Measurements from ENCODE around the gene KCNIP4.

DNA sequence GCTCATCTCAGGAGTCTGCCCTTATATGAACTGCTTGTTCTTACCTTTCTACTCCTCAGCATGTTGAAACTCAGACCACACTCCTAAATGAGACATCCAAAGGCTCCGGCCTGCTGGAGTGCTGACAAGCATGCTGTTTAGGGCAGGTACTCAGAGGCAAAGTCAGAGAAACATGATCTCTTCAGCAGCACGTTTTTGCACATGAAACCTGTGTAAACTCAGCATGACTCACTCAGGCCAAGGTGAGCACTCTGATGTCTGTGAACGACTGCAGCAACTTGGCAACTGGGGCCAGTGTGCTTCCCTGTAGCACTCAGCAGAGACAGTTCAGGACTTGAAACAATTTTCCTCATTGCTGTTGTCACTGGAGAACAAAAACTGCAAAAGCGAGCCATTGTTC lies 1138.8 kb downstream of the KCNIP4 start:
- TF ChIP-seq SUZ12 (IDR thresholded peaks at IDR 0.05; ENCODE audit: extremely low read depth, insufficient read depth, insufficient read length) = no peak
- no peak for TF ChIP-seq YY1 (IDR thresholded peaks at IDR 0.05; ENCODE audit: insufficient read depth, insufficient read length)
